Lower leg skin (tissue), 3 donors: ENCODE measurements around the gene KRT5.

Experiments
- POLR2A ChIP-seq, 2 donors: fragments of 450-650 bp; IDR thresholded peaks; one replicate each; pipeline ENCODE4 v1.6.1; 2016 to 2017; ENCODE audit warnings: antibody characterized with exemption in 2 of 2, mild to moderate bottlenecking in 1 of 2, moderate library complexity in 1 of 2
- TF ChIP-seq, protein P1 (sequence below), 3 donors: fragments of 450-650 bp; IDR thresholded peaks; one replicate each; pipeline ENCODE4 v1.5.1; 2016; ENCODE audit warnings: antibody characterized with exemption in 3 of 3, mild to moderate bottlenecking in 3 of 3, moderate library complexity in 2 of 3

DNA sequence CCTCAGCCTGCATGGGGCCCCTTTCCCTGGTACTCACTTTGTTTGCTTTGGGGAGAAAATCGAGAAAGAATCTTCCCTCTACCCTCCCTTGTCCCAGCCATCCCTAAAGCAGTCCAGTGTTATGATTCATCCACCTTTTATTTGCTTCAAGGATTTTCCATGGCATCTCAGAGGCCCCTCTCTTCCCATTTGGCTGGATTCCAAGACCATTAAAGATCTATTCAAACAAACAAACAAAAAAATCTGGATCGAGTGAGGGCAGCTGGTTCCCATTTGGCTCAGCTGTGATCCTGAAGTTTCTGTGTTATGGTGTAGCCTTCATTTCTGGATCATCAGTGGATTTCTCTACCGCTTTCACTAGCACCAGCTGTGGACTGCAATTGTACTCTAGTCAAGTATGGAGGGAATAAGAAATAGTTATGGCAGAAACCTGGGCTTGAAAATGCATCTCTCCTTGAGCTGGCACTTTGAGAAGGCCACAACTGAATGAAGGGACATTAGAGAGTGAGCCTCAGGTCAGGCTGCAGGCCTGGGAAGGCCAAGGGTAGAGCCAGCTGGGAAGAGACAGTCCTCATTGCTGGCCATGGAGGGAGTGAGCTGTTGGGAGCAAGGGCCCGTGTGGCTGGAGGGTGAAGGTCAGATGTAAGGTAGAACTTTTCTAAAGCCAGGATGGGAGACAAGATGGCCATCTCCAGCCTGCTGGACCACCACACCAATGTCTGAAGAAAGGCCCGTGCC, 19.1 kb upstream of the KRT5 start:
- TF ChIP-seq, protein P1, sequence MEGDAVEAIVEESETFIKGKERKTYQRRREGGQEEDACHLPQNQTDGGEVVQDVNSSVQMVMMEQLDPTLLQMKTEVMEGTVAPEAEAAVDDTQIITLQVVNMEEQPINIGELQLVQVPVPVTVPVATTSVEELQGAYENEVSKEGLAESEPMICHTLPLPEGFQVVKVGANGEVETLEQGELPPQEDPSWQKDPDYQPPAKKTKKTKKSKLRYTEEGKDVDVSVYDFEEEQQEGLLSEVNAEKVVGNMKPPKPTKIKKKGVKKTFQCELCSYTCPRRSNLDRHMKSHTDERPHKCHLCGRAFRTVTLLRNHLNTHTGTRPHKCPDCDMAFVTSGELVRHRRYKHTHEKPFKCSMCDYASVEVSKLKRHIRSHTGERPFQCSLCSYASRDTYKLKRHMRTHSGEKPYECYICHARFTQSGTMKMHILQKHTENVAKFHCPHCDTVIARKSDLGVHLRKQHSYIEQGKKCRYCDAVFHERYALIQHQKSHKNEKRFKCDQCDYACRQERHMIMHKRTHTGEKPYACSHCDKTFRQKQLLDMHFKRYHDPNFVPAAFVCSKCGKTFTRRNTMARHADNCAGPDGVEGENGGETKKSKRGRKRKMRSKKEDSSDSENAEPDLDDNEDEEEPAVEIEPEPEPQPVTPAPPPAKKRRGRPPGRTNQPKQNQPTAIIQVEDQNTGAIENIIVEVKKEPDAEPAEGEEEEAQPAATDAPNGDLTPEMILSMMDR (IDR thresholded peaks at IDR 0.05) = no peak
- TF ChIP-seq POLR2A (IDR thresholded peaks at IDR 0.05) = no peak
